Mesenchymal stem cell (in vitro differentiated cells and primary cell): ENCODE data around the gene DARS1.
A peak's percentile ranks its signal among the peaks of the same experiment; 100 is the strongest.
"Not testable (repeated sequence)": the region's sequence is repeated elsewhere in the genome, so short reads cannot be mapped to it uniquely, and the experiment has no call there.

Experiments used
- DNase-seq: peaks from one replicate; pipeline ENCODE4 v3.0.0-alpha.2; 2013
- H2AFZ ChIP-seq: one replicate; pipeline ENCODE4 v1.6.1; 2013; ENCODE audit warnings: low read depth, mild to moderate bottlenecking, control low read depth, inconsistent platforms, low read length, moderate library complexity
- H2AK5ac ChIP-seq: 2 replicates; pipeline ENCODE4 v1.6.1; 2013; ENCODE audit warnings: low read length, moderate library complexity, mild to moderate bottlenecking, inconsistent platforms; ENCODE audit not compliant: severe bottlenecking
- H2BK120ac ChIP-seq: one replicate; pipeline ENCODE4 v1.6.1; 2013; ENCODE audit warnings: low read depth, mild to moderate bottlenecking, inconsistent platforms, low read length, moderate library complexity
- H2BK12ac ChIP-seq, 2 experiments: one replicate each; pipeline ENCODE4 v1.6.1; 2013; ENCODE audit warnings: inconsistent platforms in 2 of 2, low read length in 2 of 2, mild to moderate bottlenecking in 2 of 2, moderate library complexity in 2 of 2, control low read depth in 1 of 2
- H2BK15ac ChIP-seq: one replicate; pipeline ENCODE4 v1.6.1; 2013; ENCODE audit warnings: mild to moderate bottlenecking, low read depth, inconsistent platforms; ENCODE audit not compliant: poor library complexity, severe bottlenecking
- H2BK5ac ChIP-seq: 2 replicates; pipeline ENCODE4 v1.6.1; 2013; ENCODE audit warnings: low read depth, mild to moderate bottlenecking, low read length, control low read depth, inconsistent platforms; ENCODE audit not compliant: poor library complexity, severe bottlenecking
- H3K14ac ChIP-seq, 2 experiments: one replicate each; pipeline ENCODE4 v1.6.1; 2013; ENCODE audit warnings: inconsistent platforms in 2 of 2, low read length in 2 of 2, control low read depth in 1 of 2, mild to moderate bottlenecking in 1 of 2, moderate library complexity in 1 of 2
- H3K18ac ChIP-seq, 2 experiments: one replicate each; pipeline ENCODE4 v1.6.1; 2013; ENCODE audit warnings: inconsistent platforms in 2 of 2, low read length in 2 of 2, control low read depth in 1 of 2, low read depth in 1 of 2, mild to moderate bottlenecking in 1 of 2
- H3K23ac ChIP-seq, 2 experiments: one replicate each; pipeline ENCODE4 v1.6.1; 2013; ENCODE audit warnings: inconsistent platforms in 2 of 2, low read length in 2 of 2, mild to moderate bottlenecking in 2 of 2, moderate library complexity in 2 of 2, control low read depth in 1 of 2
- H3K27ac ChIP-seq: 2 replicates; pipeline ENCODE4 v1.5.1; 2013; ENCODE audit warnings: mild to moderate bottlenecking, moderate library complexity, low read length, control low read depth, inconsistent platforms; ENCODE audit not compliant: poor library complexity, severe bottlenecking
- H3K27me3 ChIP-seq, 2 experiments: 2 replicates each; pipeline versions ENCODE4 v1.6.1 to v1.7.0; 2013; ENCODE audit warnings: low read length in 2 of 2, mild to moderate bottlenecking in 2 of 2, moderate library complexity in 2 of 2, control low read depth in 1 of 2, inconsistent platforms in 1 of 2; ENCODE audit not compliant: control insufficient read depth in 1 of 2, insufficient read depth in 1 of 2
- H3K36me3 ChIP-seq, 2 experiments: 2 replicates each; pipeline versions ENCODE4 v1.6.1 to v1.7.0; 2013; ENCODE audit warnings: low read length in 2 of 2, control low read depth in 1 of 2, inconsistent platforms in 1 of 2, low read depth in 1 of 2, mild to moderate bottlenecking in 1 of 2; ENCODE audit not compliant: insufficient read depth in 2 of 2, control insufficient read depth in 1 of 2
- H3K4ac ChIP-seq, 2 experiments: one replicate each; pipeline ENCODE4 v1.6.1; 2013; ENCODE audit warnings: inconsistent platforms in 2 of 2, low read length in 2 of 2, mild to moderate bottlenecking in 2 of 2, moderate library complexity in 2 of 2, control low read depth in 1 of 2, low read depth in 1 of 2
- H3K4me1 ChIP-seq: 2 replicates; pipeline ENCODE4 v1.6.1; 2013; ENCODE audit warnings: low read depth, low read length, control low read depth; ENCODE audit not compliant: control insufficient read depth, insufficient read depth
- H3K4me2 ChIP-seq: 2 replicates; pipeline ENCODE4 v1.6.1; 2013; ENCODE audit warnings: low read length, mild to moderate bottlenecking, inconsistent platforms; ENCODE audit not compliant: poor library complexity, severe bottlenecking
- H3K4me3 ChIP-seq, 2 experiments: 2 replicates each; pipeline versions ENCODE4 v1.5.1 to v1.7.0; 2013; ENCODE audit warnings: low read length in 2 of 2, mild to moderate bottlenecking in 2 of 2, control low read depth in 1 of 2, low read depth in 1 of 2; ENCODE audit not compliant: insufficient read depth in 1 of 2
- H3K79me1 ChIP-seq: replicated peaks from 2 replicates; pipeline ENCODE4 v1.6.1; 2013; ENCODE audit warnings: mild to moderate bottlenecking, control low read depth, low read length, inconsistent platforms; ENCODE audit not compliant: poor library complexity, severe bottlenecking
- H3K9ac ChIP-seq: 2 replicates; pipeline ENCODE4 v1.7.0; 2013; ENCODE audit warnings: mild to moderate bottlenecking, low read length, moderate library complexity
- H3K9me3 ChIP-seq: 2 replicates; pipeline ENCODE4 v1.7.0; 2013; ENCODE audit warnings: mild to moderate bottlenecking, low read length; ENCODE audit not compliant: control insufficient read depth
- H4K8ac ChIP-seq: one replicate; pipeline ENCODE4 v1.6.1; 2013; ENCODE audit warnings: inconsistent platforms, mild to moderate bottlenecking, low read length, moderate library complexity
- H4K91ac ChIP-seq: one replicate; pipeline ENCODE4 v1.6.1; 2013; ENCODE audit warnings: mild to moderate bottlenecking, low read length, inconsistent platforms
- WGBS: methylation state at CpG from one replicate; pipeline ENCODE4 v1.1.7; 2013; ENCODE audit warnings: mixed read lengths; 5-methylcytosine and 5-hydroxymethylcytosine counted together

The DARS1 gene

GRCh38 chr2:135962366-135963123, 22.9 kb downstream of the DARS1 start:
- Histone ChIP-seq H3K4ac (no peak overlapping the region), H3K27me3 (no peaks in the 10 kb centered on the region), H3K14ac (no peak overlapping the region), H3K9me3 (no peaks in the 10 kb centered on the region), H2BK5ac (no peak overlapping the region), H3K9ac (no peak overlapping the region), H2BK15ac (no peak overlapping the region), H3K4me2 (no peak overlapping the region), H2BK120ac (no peak overlapping the region), H3K79me1 (peaks cover 4% of the 10 kb centered on the region), H3K4me3 (no peak overlapping the region), H3K36me3 (peaks cover 0 to 30% of the 10 kb centered on the region in 2 experiments), H3K4me1 (peaks cover 4% of the 10 kb centered on the region), H2AFZ (no peak overlapping the region), H2AK5ac (no peak overlapping the region), H4K8ac (no peak overlapping the region), H3K23ac (no peak overlapping the region), H3K27ac (no peak overlapping the region), H4K91ac (no peak overlapping the region), H2BK12ac (peak overlapping the region in 1 of 2 experiments; percentile 8), H3K18ac (no peak overlapping the region)
- WGBS, result 100% methylated on average over 1 of the region's 4 CpGs
- DNase-seq, result no peak

- WGBS, result 52% methylated on average over 5 of the region's 5 CpGs
- peaks cover 9% of the 10 kb centered on the region for H3K79me1 ChIP-seq
- no peak overlapping the region for H4K91ac ChIP-seq
- no peak overlapping the region for H3K4me3 ChIP-seq
- H3K14ac ChIP-seq, result no peak overlapping the region
- no peak overlapping the region for H2BK12ac ChIP-seq
- no peaks in the 10 kb centered on the region for H3K9me3 ChIP-seq
- H3K4me1 ChIP-seq, result peaks cover 4% of the 10 kb centered on the region
- H3K9ac ChIP-seq, result peak overlapping the region; percentile 35
- no peak overlapping the region for H3K23ac ChIP-seq
- no peak overlapping the region for H2BK5ac ChIP-seq
- peak overlapping the region in 1 of 2 experiments; percentile 40 for H3K18ac ChIP-seq
- H2BK15ac ChIP-seq, result no peak overlapping the region
- no peak overlapping the region for H2AFZ ChIP-seq
- no peak overlapping the region for H2AK5ac ChIP-seq
- H3K27ac ChIP-seq, result no peak overlapping the region
- H3K27me3 ChIP-seq, result no peaks in the 10 kb centered on the region
- no peak overlapping the region for H3K4me2 ChIP-seq
- no peak overlapping the region for H4K8ac ChIP-seq
- H3K4ac ChIP-seq, result no peak overlapping the region
- H2BK120ac ChIP-seq, result peak overlapping the region; percentile 29
- peaks cover 4 to 33% of the 10 kb centered on the region in 2 experiments for H3K36me3 ChIP-seq
- peak; percentile 66 for DNase-seq
Measured at GRCh38 chr2:135960656-135961551, 24.5 kb downstream of the DARS1 start.

GRCh38 chr2:135960150-135960549, 25.3 kb downstream of the DARS1 start:
- peaks cover 4% of the 10 kb centered on the region for H3K4me1 ChIP-seq
- no peak overlapping the region for H2BK15ac ChIP-seq
- no peak overlapping the region for H3K18ac ChIP-seq
- no peak overlapping the region for H2AK5ac ChIP-seq
- H3K4me2 ChIP-seq, result no peak overlapping the region
- H3K23ac ChIP-seq, result no peak overlapping the region
- no peak overlapping the region for H4K91ac ChIP-seq
- no peak overlapping the region for H3K14ac ChIP-seq
- no peak overlapping the region for H3K9ac ChIP-seq
- no peak overlapping the region for H2BK120ac ChIP-seq
- DNase-seq, result no peak
- H3K4me3 ChIP-seq, result no peak overlapping the region
- H3K9me3 ChIP-seq, result no peaks in the 10 kb centered on the region
- H2BK12ac ChIP-seq, result no peak overlapping the region
- no peak overlapping the region for H2BK5ac ChIP-seq
- no peak overlapping the region for H4K8ac ChIP-seq
- peaks cover 4 to 36% of the 10 kb centered on the region in 2 experiments for H3K36me3 ChIP-seq
- H3K27ac ChIP-seq, result no peak overlapping the region
- H3K4ac ChIP-seq, result no peak overlapping the region
- no peaks in the 10 kb centered on the region for H3K27me3 ChIP-seq
- H3K79me1 ChIP-seq, result peaks cover 12% of the 10 kb centered on the region
- no peak overlapping the region for H2AFZ ChIP-seq
- WGBS, result 100% methylated on average over 3 of the region's 5 CpGs

DNA sequence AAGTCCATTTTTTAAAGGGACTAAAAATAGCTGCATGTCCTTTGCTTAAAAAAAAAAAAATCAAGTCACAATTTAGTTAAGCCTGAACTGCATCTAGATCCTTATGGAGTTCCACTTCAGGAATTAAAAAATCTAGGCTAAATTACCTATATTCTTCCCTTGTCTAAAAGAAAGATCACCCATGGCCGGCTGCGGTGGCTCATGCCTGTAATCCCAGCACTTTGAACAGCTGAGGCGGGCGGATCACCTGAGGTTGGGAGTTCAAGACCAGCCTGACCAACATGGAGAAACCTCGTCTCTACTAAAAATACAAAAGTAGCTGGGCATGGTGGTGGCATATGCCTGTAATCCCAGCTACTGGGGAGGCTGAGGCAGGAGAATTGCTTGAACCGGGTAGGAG, 26.5 kb downstream of the DARS1 start:
- not testable (repeated sequence) for H3K27me3 ChIP-seq, H3K27ac ChIP-seq, H3K14ac ChIP-seq, DNase-seq, H2BK15ac ChIP-seq, H3K23ac ChIP-seq, H4K91ac ChIP-seq, H3K9me3 ChIP-seq, H3K4me3 ChIP-seq, H3K9ac ChIP-seq, H3K4ac ChIP-seq, H3K18ac ChIP-seq, H3K4me2 ChIP-seq, H2BK12ac ChIP-seq, H2AFZ ChIP-seq, H2BK5ac ChIP-seq, H4K8ac ChIP-seq, H2AK5ac ChIP-seq, H3K4me1 ChIP-seq, H2BK120ac ChIP-seq
- peaks cover 14% of the 10 kb centered on the region for H3K79me1 ChIP-seq
- 93% methylated on average over 5 of the region's 6 CpGs for WGBS
- peaks cover 4 to 36% of the 10 kb centered on the region in 2 experiments for H3K36me3 ChIP-seq
